AG09319 (cell line): ENCODE measurements around the gene BRWD1.

Experiments
- DNase-seq: peaks from one replicate; pipeline ENCODE4 v3.0.0-alpha.2; 2010; ENCODE audit warnings: low read depth; ENCODE audit errors: extremely low read depth
- TF ChIP-seq, protein P1 (sequence below): IDR thresholded peaks from 2 replicates; pipeline ENCODE4 v1.5.1; 2011; ENCODE audit warnings: low read depth, mild to moderate bottlenecking, inconsistent platforms, low read length, moderate library complexity

The BRWD1 gene

DNA sequence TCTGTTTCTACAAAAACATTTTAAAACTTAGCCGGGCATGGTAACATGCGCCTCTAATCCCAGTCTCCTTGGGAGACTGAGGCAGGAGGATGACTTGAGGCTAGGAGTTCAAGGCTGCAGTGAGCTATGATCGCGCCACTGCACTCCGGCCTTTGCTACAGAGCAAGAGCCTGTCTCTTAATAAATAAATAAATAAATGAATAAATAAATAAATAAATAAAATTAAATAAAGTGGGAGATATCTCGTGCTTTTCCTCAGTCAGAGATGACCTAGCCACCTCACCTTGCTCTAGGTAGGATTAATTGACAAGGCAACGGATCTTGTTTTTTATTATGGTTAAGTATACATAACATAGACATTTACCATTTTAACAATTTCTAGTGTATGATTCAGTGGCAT is 14.3 kb upstream of the BRWD1 start:
- TF ChIP-seq, protein P1, sequence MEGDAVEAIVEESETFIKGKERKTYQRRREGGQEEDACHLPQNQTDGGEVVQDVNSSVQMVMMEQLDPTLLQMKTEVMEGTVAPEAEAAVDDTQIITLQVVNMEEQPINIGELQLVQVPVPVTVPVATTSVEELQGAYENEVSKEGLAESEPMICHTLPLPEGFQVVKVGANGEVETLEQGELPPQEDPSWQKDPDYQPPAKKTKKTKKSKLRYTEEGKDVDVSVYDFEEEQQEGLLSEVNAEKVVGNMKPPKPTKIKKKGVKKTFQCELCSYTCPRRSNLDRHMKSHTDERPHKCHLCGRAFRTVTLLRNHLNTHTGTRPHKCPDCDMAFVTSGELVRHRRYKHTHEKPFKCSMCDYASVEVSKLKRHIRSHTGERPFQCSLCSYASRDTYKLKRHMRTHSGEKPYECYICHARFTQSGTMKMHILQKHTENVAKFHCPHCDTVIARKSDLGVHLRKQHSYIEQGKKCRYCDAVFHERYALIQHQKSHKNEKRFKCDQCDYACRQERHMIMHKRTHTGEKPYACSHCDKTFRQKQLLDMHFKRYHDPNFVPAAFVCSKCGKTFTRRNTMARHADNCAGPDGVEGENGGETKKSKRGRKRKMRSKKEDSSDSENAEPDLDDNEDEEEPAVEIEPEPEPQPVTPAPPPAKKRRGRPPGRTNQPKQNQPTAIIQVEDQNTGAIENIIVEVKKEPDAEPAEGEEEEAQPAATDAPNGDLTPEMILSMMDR = no peak

DNA sequence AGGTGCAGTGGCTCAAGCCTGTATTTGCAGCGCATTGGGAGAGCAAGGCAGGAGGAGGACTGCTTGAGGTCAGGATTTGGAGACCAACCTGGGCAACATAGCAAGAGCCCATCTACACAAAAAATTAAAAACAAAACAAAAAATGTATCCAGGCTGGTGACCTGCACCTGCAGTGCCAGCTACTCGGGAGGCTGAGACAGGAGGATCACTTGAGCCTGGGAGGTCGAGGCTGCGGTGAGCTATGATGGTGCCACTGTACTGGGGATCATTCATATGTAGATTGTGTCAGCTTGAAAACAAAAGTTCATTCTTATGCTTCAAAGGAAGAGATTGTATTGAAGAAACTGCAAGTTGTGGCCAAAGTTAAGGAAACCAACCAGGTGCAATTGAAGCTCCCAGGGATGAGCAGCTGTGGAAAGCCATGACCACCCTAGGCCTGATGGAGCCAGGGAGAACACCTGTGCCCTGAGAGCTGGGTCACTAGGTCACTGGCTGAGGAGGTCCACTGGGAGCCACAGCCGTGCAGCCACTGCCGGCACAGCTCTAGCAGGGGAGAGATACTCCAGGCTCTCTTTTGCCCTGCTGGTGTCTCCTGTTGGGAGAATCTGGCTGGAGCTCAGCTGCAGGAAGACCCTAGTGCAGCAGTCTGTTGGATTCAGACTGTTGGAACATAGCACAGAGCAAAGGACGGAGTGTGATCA is 13.3 kb upstream of the BRWD1 start:
- no peak for DNase-seq
- TF ChIP-seq, protein P1 = no peak

More for the DNA sequence above, 14.3 kb upstream of the BRWD1 start:
- DNase-seq = no peak

DNA sequence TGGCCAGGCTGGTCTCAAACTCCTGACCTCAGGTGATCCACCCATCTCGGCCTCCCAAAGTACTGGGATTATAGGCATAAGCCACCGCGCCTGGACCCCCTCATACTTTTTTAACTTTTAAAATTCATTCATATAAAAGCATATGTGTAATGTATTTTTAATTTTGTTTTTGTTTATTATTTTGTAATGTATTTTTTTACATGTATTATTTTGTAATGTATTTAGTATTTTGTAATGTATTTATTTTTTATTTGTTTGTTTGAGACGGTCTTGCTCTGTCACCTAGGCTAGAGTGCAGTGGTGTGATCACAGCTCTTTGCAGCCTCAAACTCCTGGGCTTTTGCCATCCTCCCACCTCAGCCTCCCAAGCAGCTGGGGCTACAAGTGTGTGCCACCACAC is 12.0 kb upstream of the BRWD1 start:
- DNase-seq = no peak
- TF ChIP-seq, protein P1 = no peak

DNA sequence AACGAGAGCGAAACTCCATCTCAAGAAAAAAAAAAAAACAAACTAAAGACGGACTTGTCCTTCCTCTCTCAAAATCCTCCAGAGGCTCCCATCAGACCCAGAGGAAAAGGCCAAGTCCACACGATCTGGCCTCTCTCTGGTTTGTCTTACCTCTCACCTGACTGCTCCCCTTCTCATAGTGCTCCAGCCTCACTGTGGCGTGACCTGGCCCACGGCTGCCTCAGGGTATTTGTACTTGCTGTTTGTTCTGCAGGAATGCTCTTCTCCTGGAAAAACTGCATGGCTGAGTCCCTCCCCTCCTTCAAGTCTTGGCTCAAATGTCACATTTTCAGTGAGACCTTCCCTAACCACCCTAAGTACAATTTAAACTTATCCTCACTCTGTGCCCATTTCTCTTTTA is 8.0 kb upstream of the BRWD1 start:
- TF ChIP-seq, protein P1 = no peak
- DNase-seq = no peak

DNA sequence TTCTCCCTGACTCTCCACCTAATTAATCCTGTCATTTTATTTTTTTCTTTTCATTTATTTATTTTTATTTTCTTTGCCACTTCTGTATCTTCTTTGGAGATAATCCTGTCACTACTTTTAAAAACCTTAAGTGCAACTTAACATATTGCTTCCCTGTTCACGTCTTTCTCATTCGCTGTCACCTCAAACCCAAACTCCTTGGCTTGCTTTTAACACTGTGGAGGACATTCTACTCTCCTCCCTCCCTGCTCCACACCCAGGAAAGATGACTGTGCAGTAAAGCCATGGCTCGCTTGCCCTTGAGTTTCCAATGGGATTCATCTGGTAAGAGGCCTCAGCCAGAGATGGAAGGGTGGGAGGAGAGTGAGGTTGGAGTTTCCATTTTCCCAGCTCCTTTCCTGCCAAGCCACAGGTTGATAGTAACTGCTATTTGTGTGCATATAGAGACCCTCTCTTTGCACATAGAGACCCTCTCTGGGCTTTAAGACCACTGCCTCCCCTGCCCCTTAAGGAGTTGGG is 6.4 kb upstream of the BRWD1 start:
- no peak for DNase-seq
- TF ChIP-seq, protein P1 = no peak

DNA sequence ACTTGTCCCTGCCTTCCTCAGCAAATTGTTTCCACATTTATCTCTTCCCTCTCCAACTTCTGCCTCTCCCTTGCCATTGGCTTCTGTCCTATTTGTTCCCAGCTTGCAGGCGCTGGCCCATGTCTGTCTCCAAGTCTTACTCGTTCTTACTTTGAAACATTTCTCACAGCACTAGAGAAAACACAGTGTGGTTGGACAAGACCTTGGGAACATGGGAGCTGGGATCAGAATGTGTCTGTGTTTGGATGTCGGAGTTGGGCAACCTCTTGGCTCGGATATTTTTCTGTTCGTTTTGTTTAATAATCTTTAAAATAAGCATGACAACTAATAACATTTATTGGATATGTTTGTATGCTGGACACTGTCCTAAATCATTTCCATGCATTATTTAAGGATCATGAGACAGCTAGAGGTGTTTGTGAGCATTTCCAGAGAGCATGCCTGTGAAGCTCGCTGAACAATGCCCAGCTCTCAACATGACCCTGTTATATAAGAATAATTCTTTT is 5.9 kb upstream of the BRWD1 start:
- TF ChIP-seq, protein P1 = no peak
- no peak for DNase-seq

DNA sequence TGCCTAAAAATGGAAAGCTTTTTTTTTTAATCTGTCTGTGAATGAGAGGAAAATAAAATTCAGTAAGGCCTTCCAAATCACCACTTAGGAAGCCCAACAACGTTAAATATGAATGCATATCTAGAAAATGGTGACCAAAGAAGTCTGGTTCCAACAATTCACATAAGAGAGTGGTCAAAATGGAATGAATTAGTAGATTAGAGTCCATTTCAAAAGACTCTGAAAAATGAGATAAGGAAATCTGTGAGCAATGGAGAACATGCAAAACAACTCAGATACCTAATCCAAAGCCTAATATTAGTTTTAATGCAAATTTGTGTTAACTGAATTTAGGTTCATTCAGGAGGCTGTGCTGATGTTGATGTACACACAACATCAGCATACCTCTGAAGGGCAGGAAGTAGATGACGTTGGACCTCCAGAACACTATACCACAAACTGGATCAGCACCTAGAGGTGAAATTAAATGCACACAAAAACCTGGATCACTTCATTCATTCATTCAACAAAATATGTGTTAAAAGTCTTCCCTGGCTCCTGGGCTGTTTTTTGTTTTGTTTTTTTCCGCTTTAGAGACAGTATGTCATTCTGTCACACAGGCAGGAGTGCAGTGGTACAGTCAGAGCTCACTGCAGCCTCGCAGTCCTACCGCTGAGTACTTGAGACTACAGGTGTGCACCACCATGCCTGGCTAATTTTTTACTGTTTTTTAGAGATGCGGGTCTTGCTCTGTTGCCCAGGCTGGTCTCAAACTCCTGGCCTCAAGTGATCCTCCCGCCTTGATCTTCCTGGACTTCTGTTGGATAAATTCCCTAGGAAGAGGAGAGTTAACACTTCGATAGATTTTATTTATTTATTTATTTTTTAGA is 4.9 kb upstream of the BRWD1 start:
- TF ChIP-seq, protein P1 = no peak
- no peak for DNase-seq
